NCI-H510A treated with DMSO at 0.1 percent for 48 hours (cell line): ENCODE results near the gene VAMP5.
"Not testable (repeated sequence)": the region's sequence is repeated elsewhere in the genome, so short reads cannot be mapped to it uniquely, and the experiment has no call there.

ENCODE experiments used
- DNase-seq: peaks from one replicate; lab custom pipeline; 2025; lab: John Stamatoyannopoulos, UW

The VAMP5 gene

DNA sequence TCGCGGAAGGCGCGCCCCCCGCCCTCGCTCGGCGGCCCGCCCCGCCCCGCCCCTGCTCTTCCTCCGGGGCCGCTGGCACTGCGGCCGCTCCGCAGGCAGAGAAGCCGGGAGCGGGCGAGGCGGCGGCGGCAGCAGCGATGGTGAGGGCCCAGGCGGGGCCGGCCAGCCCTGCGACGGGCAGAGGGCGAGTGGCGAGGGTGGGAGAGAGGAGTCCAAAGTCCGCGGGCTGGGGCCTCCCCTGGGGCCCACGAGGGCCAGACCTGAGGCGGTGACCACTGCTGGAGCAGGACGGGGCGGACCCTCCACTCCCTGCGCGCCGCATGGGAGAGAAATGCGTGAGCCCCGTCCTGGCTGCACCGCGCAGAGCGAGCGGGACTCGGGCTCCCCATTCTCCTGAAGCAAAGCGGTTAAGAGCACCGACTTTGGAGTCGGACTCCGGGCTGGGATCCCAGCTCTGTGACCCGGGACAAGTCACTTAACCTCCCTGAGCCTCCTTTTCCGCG lies at the start of gene VAMP5:
TSS of gene VAMP5 (plus strand) at position 78 of the 503 bp plus-strand sequence. CDS start at position 138, 60 bp downstream.
- DNase-seq: no peak

GRCh38 chr2:85534881-85535280 lies 49.4 kb upstream of the VAMP5 start:
- DNase-seq: no peak

DNA sequence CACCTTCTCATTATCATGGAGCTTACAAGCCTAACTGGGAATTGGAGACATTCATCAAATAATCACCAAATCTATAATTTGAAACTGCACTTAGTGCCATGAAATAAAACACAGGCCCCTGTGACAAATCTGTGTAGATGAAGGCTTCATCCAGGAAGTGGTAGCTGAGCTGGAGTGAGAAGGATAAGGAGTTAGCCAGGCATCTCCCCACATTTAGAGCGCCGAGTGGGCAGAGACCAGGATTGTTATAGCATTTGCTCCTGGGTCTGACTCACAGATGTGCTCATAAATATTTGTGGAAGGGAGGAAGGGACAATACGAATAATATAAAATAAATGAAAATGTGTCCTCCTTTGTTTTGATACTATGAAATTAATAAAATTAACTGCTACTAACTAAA lies 47.8 kb upstream of the VAMP5 start:
- DNase-seq: no peak

DNA sequence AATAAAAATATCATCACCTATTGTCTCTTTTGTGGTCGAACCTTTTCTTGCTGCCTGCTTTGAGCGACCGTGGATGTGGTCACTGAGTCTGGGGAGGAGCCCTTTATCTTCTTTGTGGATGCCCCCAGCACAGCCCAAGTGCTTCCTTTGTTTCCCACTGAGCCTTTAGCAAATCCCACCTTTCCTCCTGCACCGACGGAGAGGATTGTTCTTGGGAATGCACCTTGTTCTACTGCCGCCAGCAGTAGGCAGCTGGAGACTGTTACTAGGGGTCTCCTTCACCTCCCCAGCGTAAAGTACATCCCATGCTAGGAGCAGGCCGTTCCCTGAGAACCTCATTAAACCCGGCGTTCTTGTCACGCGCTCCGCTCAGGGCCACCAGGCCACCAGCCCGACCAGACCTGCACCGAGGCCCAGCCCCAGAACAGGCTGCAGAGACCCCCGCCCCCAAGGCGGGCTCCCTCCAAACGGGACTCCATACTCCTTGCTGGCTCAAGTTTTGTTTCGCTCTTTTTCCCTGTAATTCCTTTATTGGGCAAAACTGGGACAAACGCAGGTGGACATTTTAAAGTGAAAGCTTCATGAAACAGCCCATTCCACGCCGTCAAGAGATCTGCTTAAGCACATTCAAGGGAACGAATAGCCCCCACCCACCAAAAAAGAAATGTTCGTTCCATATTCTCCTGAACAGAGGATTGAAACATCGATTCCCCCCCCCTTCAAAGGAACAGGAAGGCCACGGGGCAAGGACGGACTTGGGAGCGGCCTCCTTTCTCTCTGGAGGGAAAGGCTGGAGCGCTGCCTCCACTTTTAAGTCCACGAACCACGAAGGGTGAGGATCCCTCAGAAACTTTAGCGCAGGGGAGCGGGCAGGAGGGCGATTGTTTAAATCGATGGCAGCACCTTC lies 46.4 kb upstream of the VAMP5 start:
- peak; percentile 72 for DNase-seq

DNA sequence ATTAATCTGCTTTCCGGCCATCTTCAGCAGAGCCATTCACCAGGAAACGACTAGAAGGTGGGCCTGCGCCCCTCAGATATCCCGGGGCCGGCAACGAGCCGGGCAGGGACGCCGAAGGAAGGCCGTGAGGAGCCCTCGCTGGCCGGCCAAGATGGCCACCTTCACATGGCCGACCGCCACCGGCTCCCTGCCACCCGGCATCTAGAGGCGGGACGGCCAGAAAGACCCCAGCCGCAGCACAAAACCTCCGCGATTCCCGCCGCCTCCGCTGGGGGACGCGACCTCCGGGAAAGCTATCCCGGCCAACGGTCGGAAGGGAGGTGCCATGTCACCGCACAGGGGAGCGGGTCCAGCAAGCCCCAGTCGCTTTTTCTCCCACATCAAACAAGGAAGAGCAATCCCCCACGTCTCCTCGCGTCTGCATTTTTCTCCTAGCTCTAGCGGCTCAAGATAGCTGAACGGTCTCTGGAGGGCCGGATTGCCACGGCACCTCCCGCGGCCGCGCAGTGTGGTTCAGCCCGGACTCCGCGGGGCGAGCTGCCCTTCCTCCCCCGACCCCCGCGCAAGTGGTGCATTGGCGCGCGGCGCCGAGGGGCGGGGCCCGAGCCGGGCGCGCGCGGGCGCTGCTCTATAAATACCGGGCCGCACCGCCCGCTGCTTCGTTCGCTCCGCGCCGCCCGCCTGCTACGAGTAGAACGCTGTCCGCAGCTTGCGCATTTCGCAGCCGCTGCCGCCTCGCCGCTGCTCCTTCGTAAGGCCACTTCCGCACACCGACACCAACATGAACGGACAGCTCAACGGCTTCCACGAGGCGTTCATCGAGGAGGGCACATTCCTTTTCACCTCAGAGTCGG lies 45.5 kb upstream of the VAMP5 start, which contains the start of gene MAT2A:
TSS of gene MAT2A (plus strand) at position 662 of the 854 bp plus-strand sequence. CDS start at position 782, 120 bp downstream.
- DNase-seq: peak; percentile 88

- no peak for DNase-seq
These were observed 44.7 kb upstream of the VAMP5 start for GRCh38 chr2:85539361-85540132.

GRCh38 chr2:85540133-85540648 lies 44.0 kb upstream of the VAMP5 start:
- DNase-seq: no peak

DNA sequence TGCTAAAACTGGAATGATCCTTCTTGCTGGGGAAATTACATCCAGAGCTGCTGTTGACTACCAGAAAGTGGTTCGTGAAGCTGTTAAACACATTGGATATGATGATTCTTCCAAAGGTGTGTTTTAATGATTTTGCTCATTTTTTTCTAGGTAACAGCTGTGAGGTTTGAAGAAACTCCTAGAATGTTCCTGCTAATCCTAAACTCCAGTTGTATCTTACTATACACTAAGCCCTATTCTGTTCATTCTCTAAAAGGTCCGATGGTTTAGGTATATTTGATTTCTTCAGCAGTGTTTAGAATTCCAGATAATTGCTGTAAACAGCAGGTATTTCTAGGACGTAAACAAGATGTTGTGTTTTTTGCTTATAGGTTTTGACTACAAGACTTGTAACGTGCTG lies 43.0 kb upstream of the VAMP5 start:
- no peak for DNase-seq

DNA sequence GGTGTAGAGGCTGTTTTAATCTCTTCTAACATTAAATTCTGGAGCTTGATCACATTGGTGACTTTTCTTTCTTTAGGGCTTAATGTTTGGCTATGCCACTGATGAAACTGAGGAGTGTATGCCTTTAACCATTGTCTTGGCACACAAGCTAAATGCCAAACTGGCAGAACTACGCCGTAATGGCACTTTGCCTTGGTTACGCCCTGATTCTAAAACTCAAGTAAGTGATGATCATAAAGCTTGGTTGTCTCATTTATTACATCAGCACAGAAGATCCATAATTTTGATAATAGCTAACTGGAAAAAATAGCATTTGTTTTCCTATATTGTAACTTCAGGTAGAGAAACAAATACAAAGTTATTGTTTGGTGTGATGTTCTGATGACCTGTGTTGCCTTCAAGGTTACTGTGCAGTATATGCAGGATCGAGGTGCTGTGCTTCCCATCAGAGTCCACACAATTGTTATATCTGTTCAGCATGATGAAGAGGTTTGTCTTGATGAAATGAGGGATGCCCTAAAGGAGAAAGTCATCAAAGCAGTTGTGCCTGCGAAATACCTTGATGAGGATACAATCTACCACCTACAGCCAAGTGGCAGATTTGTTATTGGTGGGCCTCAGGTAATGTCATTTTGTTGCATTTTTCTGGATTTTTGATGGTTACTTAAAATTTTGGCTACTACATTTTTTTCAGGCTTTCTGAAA lies 42.3 kb upstream of the VAMP5 start:
- DNase-seq: no peak

GRCh38 chr2:85542777-85543176 lies 41.5 kb upstream of the VAMP5 start:
- no peak for DNase-seq

DNA sequence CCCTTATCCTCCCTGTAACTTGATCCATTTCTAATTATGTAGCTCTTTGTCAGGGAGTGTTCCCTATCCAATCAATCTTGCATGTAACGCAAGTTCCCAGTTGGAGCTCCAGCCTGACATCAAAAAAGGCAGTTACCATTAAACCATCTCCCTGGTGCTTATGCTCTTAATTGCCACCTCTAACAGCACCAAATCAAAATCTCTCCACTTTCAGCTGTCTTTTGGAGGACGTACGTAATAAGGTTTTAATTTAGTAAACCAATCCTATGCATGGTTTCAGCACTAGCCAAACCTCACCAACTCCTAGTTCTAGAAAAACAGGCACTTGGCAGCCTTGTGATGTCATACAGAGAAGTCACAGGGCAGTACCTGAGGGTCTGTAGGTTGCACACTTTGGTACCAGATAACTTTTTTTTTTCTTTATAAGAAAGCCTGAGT lies 40.0 kb upstream of the VAMP5 start:
- DNase-seq: not testable (repeated sequence)

DNA sequence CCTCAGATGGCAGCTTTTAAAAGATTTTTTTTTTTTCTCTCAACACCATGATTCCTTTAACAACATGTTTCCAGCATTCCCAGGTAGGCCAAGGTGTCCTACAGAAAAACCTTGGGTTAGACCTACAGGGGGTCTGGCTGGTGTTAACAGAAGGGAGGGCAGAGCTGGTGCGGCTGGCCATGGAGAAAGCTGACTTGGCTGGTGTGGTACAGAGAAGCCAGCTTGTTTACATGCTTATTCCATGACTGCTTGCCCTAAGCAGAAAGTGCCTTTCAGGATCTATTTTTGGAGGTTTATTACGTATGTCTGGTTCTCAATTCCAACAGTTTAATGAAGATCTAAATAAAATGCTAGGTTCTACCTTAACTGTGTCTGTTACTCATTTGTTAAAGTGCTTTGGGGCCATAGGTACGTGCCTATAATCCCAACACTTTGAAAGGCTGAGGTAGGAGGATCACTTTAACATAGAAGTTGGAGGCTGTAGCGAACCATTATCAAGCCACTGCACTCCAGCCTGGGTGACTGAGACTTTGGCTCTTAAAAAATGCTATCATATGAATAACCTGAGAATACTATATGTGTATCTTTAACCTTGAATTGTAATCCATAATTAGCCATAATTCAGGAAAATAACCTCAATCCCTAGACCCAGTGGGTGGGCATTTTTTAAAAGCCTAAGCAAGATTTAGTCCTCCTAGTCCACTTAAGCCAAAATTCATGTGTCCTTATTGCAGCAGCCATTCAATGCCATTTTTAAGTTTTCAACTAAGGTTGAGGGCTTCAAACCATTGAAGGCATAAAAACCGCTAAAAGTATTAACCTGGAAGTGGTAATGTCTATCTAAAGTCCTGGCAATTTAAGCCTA lies 39.1 kb upstream of the VAMP5 start:
- DNase-seq: not testable (repeated sequence)

GRCh38 chr2:85545780-85546240 lies 38.4 kb upstream of the VAMP5 start:
- no peak for DNase-seq

GRCh38 chr2:85547089-85547858 lies 37.0 kb upstream of the VAMP5 start:
- DNase-seq: no peak

DNA sequence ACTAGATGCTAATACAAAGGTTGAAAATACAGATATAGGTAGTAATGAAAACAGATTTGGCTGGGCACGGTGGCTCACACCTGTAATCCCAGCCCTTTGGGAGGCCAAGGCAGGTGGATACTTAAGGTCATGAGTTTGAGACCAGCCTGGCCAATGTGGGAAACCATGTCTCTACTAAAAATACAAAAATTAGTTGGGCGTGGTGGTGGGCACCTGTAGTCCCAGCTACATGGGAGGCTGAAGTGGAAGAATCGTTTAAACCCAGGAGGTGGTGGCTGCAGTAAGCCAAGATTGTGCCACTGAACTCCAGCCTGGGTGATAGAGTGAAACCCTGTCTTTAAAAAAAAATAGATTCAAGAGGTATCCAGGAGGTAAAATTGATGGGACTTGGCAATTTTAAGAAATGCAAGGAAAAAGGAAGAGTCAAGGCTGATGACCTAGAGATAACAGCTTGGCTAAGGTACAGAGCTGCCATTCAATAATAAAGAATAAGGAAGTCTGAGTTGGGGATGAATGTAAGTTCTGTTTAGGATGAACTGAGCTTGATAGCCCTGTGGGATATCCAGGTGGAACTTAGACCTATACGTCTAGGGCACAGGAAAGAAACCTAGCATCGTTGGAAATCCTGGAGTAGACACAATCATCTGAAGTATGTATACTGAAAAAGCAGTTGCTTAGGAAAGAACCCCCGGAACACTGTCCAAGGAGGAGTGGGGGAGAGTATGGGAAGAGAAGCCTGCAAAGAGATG lies 36.2 kb upstream of the VAMP5 start:
- DNase-seq: no peak

DNA sequence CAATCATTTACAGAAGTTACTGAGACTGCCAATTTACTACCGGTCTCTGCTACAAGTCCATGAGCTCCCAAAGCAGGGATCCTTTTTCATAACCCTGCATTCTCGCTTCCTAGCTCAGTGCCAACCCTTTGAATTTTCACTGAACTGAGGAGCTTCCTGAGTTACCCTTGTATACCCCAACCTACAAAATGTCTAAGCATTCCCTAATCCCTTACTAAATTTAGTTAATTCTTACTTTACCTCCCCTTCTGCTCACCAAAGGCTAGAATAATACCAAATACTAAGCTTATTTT lies 35.7 kb upstream of the VAMP5 start:
- DNase-seq: no peak

DNA sequence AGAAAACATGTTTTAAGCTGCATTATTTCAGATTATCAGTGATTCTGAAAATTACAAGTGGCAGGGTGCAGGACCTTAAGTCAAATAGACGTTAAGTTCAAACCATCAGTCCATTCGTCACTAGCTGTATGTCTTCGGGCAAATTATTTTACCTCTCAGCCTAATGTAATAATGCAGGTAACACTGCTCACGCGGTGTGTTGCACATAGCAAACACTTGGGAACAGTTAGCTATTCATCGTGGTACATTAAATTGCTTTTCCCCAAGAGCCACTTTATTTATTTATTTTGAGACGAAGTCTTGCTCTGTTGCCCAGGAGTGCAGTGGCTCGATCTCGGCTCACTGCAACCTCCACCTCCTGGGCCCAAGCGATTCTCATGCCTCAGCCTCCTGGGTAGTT lies 35.1 kb upstream of the VAMP5 start:
- DNase-seq: no peak

GRCh38 chr2:85549826-85550225 lies 34.4 kb upstream of the VAMP5 start:
- no peak for DNase-seq
